Prostate gland (tissue), 2 donors: ENCODE measurements around the gene ALG14. TPM values are rescaled to one million over a fixed set of nuclear protein-coding genes. Genes with fewer than 3 reads are reported as not detected.

Experiments
- DNase-seq: peaks from one replicate; pipeline ENCODE4 v3.0.0-alpha.2; 2019; ENCODE audit warnings: low spot score
- H3K27ac ChIP-seq, 2 donors: fragments of 200-600 bp; sonication (generic); 2 replicates each; pipeline ENCODE4 v1.5.1; 2017 to 2019
- H3K27me3 ChIP-seq: fragments of 200-600 bp; sonication (generic); replicated peaks from 2 replicates; pipeline ENCODE4 v1.5.1; 2019; ENCODE audit not compliant: insufficient read depth
- H3K36me3 ChIP-seq, 2 donors: fragments of 200-600 bp; sonication (generic); 1 replicate in 1 of 2; 2 replicates in 1 of 2; pipeline versions ENCODE4 v1.5.1 to v1.8.1; 2017 to 2019
- H3K4me1 ChIP-seq: fragments of 200-600 bp; sonication (generic); replicated peaks from 2 replicates; pipeline ENCODE4 v1.5.1; 2019
- H3K4me3 ChIP-seq, 2 donors: fragments of 200-600 bp; sonication (generic); 2 replicates each; pipeline ENCODE4 v1.5.1; 2017 to 2019
- H3K9me3 ChIP-seq: fragments of 200-600 bp; sonication (generic); 2 replicates; pipeline ENCODE4 v1.5.1; 2017
- CTCF ChIP-seq, 4 experiments: fragments of 200-600 bp in 2 of 4; fragments of 450-650 bp in 2 of 4; sonication (generic) in 2 of 4; IDR thresholded peaks; 1 replicate in 3 of 4; 2 replicates in 1 of 4; pipeline ENCODE4 v1.5.1; 2016 to 2019; ENCODE audit warnings: antibody characterized with exemption in 4 of 4, mild to moderate bottlenecking in 2 of 4, moderate library complexity in 2 of 4
- POLR2A ChIP-seq: fragments of 450-650 bp; IDR thresholded peaks from one replicate; pipeline ENCODE4 v1.6.1; 2016; ENCODE audit warnings: antibody characterized with exemption, mild to moderate bottlenecking
- POLR2AphosphoS5 ChIP-seq: sonication (generic); formaldehyde crosslinking; IDR thresholded peaks from one replicate; pipeline ENCODE4 v1.6.1; 2017; ENCODE audit warnings: antibody characterized with exemption
- WGBS: methylation state at CpG from one replicate; pipeline ENCODE4 v1.1.5; 2018; 5-methylcytosine and 5-hydroxymethylcytosine counted together
- intact Hi-C: fragments of 100-400 bp; cut with DNase I; formaldehyde crosslinking; loops from one replicate; pipeline ENCODE4 v1.14.2; 2022
- total RNA-seq, 2 donors: library from RNA; depleted of rRNA; stranded (reverse); fragments of >200 nt; gene quantifications; one replicate each; pipeline ENCODE4 v1.1.0, GENCODE V29; 2016

ALG14 gene
- total RNA-seq, 2 donors from 2014 or later = 2.0 to 2.3 TPM

- H3K27me3 ChIP-seq = no peaks in the 10 kb centered on the region
- H3K4me1 ChIP-seq = no peaks in the 10 kb centered on the region
- no peaks in the 10 kb centered on the region for H3K9me3 ChIP-seq
- H3K36me3 ChIP-seq = no peaks in the 10 kb centered on the region
- 18% methylated on average over 10 of the region's 10 CpGs for WGBS
- intact Hi-C loops = no loop called here
- DNase-seq = peak; percentile 5
- peak overlapping the region; percentile 73 to 79 for H3K4me3 ChIP-seq
- H3K27ac ChIP-seq = peak overlapping the region; percentile 78 to 80
- no peak for TF ChIP-seq POLR2AphosphoS5
- no peak for TF ChIP-seq POLR2A
- TF ChIP-seq CTCF (IDR thresholded peaks at IDR 0.05) = no peak
Measured at GRCh38 chr1:95118067-95118499, 45.3 kb upstream of the ALG14 start.

GRCh38 chr1:95117207-95118066, 44.7 kb upstream of the ALG14 start, which contains the start of gene TLCD4:
TLCD4 (plus strand) TSS chr1:95117355; CDS start chr1:95143902, 26,547 bp downstream.
- WGBS = 2% methylated on average over 68 of the region's 108 CpGs
- H3K4me1 ChIP-seq = no peaks in the 10 kb centered on the region
- intact Hi-C loops = loop anchor here (2.0 kb wide), 2 partner anchors 45 to 115 kb away; partner anchors contain the start of gene ALG14
- peak within 1 kb of the TSS; percentile 73 to 79 for H3K4me3 ChIP-seq
- TF ChIP-seq POLR2A (peak; percentile 24), POLR2AphosphoS5 (no peak)
- no peaks in the 10 kb centered on the region for H3K36me3 ChIP-seq
- H3K9me3 ChIP-seq = no peaks in the 10 kb centered on the region
- H3K27ac ChIP-seq = peak within 1 kb of the TSS; percentile 78 to 80
- no peaks in the 10 kb centered on the region for H3K27me3 ChIP-seq
- DNase-seq = peak; percentile 33

GRCh38 chr1:95116580-95117206, 43.9 kb upstream of the ALG14 start:
- Histone ChIP-seq H3K27ac (peak overlapping the region; percentile 78 to 80), H3K9me3 (no peaks in the 10 kb centered on the region), H3K27me3 (no peaks in the 10 kb centered on the region), H3K36me3 (no peaks in the 10 kb centered on the region), H3K4me3 (peak overlapping the region; percentile 73 to 79), H3K4me1 (no peaks in the 10 kb centered on the region)
- no peak for TF ChIP-seq POLR2A
- TF ChIP-seq CTCF (IDR thresholded peaks at IDR 0.05) = peak; percentile 25 to 64 (median 50)
- peak; percentile 10 for TF ChIP-seq POLR2AphosphoS5
- intact Hi-C loops = loop anchor here (2.0 kb wide), 2 partner anchors 44 to 116 kb away; partner anchors contain the start of gene ALG14
- peak; percentile 60 for DNase-seq
- WGBS = under 1% methylated on average over 17 of the region's 17 CpGs

GRCh38 chr1:95115708-95116137, 43.0 kb upstream of the ALG14 start:
- H3K4me3 ChIP-seq = no peak overlapping the region
- H3K4me1 ChIP-seq = no peaks in the 10 kb centered on the region
- no peak for DNase-seq
- no peaks in the 10 kb centered on the region for H3K9me3 ChIP-seq
- TF ChIP-seq CTCF (IDR thresholded peaks at IDR 0.05) = no peak
- no peak for TF ChIP-seq POLR2AphosphoS5
- no peak for TF ChIP-seq POLR2A
- H3K27me3 ChIP-seq = no peaks in the 10 kb centered on the region
- 90% methylated on average over 3 of the region's 3 CpGs for WGBS
- no peak overlapping the region for H3K27ac ChIP-seq
- no peaks in the 10 kb centered on the region for H3K36me3 ChIP-seq
- intact Hi-C loops = loop anchor here (2.0 kb wide), 2 partner anchors 43 to 117 kb away; partner anchors contain the start of gene ALG14

GRCh38 chr1:95113684-95114083, 40.9 kb upstream of the ALG14 start:
- no peak for DNase-seq
- Histone ChIP-seq H3K27me3 (no peaks in the 10 kb centered on the region), H3K36me3 (no peaks in the 10 kb centered on the region), H3K4me1 (no peaks in the 10 kb centered on the region), H3K27ac (no peak overlapping the region), H3K4me3 (no peak overlapping the region), H3K9me3 (no peaks in the 10 kb centered on the region)
- intact Hi-C loops = no loop called here
- TF ChIP-seq POLR2A (no peak), CTCF (IDR thresholded peaks at IDR 0.05) (no peak), POLR2AphosphoS5 (no peak)
- 98% methylated on average over 1 of the region's 1 CpG for WGBS
